Progenitor cell of endocrine pancreas (in vitro differentiated cells): ENCODE results near the gene NELFB. TPM values are rescaled to one million over a fixed set of nuclear protein-coding genes. Genes with fewer than 3 reads are reported as not detected.

ENCODE experiments used
- DNase-seq: peaks from one replicate; pipeline ENCODE4 v3.0.0; 2021; ENCODE audit warnings: low spot score; ENCODE audit not compliant: unreplicated experiment
- H3K27ac Mint-ChIP-seq: 2 replicates; pipeline ENCODE4 v1.8.0; 2021; ENCODE audit warnings: mild to moderate bottlenecking, moderate library complexity, mixed read lengths
- H3K27me3 Mint-ChIP-seq: 2 replicates; pipeline ENCODE4 v1.8.0; 2021; ENCODE audit warnings: mixed read lengths
- H3K36me3 Mint-ChIP-seq: 2 replicates; pipeline ENCODE4 v1.8.0; 2022; ENCODE audit warnings: mixed read lengths; ENCODE audit not compliant: insufficient read depth
- H3K4me1 Mint-ChIP-seq: 2 replicates; pipeline ENCODE4 v1.8.0; 2021; ENCODE audit warnings: low read depth, mixed read lengths
- H3K4me3 Mint-ChIP-seq: 2 replicates; pipeline ENCODE4 v1.8.0; 2021; ENCODE audit warnings: low read depth, mild to moderate bottlenecking, moderate library complexity, mixed read lengths
- H3K9me3 Mint-ChIP-seq: 2 replicates; pipeline ENCODE4 v1.8.0; 2021; ENCODE audit warnings: low read depth, mixed read lengths
- total RNA-seq: library from RNA; stranded (reverse); gene quantifications from 2 replicates; pipeline ENCODE4 v1.2.1, GENCODE V29; 2021
- TF ChIP-seq, protein P1 (sequence below): fragments of 200-600 bp; sonication (generic); IDR thresholded peaks from one replicate; pipeline ENCODE4 v1.5.0; 2021; ENCODE audit warnings: antibody characterized with exemption, mild to moderate bottlenecking; ENCODE audit not compliant: unreplicated experiment

Gene NELFB
- total RNA-seq, 1 donor from 2014 or later = 62.3 TPM

DNA sequence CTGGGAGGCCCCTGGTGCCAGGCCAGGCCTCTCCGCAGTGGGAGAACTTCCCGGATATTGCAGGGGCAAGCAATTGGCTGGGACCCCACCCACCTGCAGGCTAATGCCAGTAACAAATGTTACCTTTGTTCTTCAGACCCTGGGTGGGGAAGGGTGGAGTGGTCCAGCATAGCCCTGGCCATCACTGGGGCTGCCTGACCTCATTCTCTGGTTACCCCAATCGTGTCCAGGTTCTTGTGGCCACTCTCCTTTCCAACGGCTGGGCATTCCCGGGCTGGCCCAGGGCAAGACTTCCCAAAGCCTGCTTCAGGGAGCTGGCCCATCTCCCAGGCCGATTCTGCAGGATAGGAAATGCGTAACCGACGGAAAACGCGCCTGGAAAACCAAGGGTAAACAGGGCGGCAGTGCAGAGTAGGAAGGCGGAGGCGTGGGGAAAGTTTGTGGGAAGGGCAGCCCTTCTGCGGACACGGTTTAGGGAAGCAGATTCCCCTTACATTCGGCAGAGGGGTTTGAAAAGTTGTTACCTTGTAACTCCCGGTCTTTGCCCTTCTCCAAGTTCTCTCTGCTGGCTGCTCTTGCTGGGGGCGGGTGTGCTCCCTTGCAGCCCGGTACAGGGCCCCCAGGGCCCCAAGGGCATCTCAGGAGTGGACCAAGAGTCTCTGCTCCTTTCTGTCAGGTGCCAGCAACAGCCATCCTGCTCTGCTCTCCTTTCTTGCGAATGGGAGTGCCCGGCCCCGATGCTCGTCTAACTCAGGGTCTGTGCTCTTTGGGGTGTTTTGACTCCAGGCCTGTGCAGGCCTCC is 43.5 kb downstream of the NELFB start:
- Mint-ChIP-seq H3K9me3 (no peaks in the 10 kb centered on the region), H3K4me3 (peak overlapping the region; percentile 63), H3K36me3 (no peaks in the 10 kb centered on the region), H3K4me1 (peaks cover 42% of the 10 kb centered on the region), H3K27ac (peak overlapping the region; percentile 45), H3K27me3 (peaks cover 3% of the 10 kb centered on the region)
- TF ChIP-seq, protein P1, sequence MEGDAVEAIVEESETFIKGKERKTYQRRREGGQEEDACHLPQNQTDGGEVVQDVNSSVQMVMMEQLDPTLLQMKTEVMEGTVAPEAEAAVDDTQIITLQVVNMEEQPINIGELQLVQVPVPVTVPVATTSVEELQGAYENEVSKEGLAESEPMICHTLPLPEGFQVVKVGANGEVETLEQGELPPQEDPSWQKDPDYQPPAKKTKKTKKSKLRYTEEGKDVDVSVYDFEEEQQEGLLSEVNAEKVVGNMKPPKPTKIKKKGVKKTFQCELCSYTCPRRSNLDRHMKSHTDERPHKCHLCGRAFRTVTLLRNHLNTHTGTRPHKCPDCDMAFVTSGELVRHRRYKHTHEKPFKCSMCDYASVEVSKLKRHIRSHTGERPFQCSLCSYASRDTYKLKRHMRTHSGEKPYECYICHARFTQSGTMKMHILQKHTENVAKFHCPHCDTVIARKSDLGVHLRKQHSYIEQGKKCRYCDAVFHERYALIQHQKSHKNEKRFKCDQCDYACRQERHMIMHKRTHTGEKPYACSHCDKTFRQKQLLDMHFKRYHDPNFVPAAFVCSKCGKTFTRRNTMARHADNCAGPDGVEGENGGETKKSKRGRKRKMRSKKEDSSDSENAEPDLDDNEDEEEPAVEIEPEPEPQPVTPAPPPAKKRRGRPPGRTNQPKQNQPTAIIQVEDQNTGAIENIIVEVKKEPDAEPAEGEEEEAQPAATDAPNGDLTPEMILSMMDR = no peak
- DNase-seq = peak; percentile 14

DNA sequence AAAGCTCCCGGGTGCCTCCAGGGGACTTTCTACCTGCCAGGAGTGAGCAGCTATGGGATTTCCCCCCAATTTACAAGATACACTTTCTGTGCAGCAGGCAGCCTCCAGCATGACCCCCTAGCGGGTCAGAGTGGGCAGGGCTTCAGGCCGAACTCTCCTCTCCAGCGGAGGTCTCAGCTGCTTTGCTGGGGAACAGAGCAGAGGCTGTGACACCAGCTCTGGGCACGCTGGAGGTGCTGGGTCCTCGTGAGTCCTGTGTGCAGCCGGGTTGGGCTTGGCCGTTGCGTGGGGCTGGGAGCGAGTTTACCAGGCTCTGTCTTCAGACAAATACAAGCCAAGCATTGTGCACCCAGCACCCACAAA is 44.1 kb downstream of the NELFB start:
- Mint-ChIP-seq H3K36me3 (no peaks in the 10 kb centered on the region), H3K27me3 (peaks cover 3% of the 10 kb centered on the region), H3K27ac (peak overlapping the region; percentile 45), H3K4me1 (peaks cover 39% of the 10 kb centered on the region), H3K4me3 (peak overlapping the region; percentile 63), H3K9me3 (no peaks in the 10 kb centered on the region)
- TF ChIP-seq, protein P1 = peak; percentile 16
- DNase-seq = no peak

DNA sequence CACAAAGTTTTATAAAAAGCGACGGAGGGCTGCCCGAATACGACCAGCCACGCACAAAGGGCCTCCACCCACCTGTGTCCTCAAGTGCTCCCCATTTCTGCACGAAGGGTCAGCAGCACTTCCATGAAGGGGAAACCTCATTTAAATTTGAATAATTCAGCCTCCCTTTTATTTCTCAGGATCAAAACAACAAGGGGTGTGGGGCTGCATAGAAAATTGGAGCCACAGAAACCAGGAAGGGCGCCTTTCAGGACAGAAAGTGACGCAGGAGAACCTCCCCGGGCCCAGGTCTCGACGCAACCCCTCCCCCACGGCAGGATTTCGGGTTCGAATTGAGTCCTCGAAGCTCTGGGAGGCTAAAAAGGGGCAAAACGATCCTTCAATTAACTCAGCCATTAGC is 44.8 kb downstream of the NELFB start:
- DNase-seq = peak; percentile 11
- peak overlapping the region; percentile 89 for H3K27ac Mint-ChIP-seq
- no peaks in the 10 kb centered on the region for H3K36me3 Mint-ChIP-seq
- peaks cover 39% of the 10 kb centered on the region for H3K4me1 Mint-ChIP-seq
- H3K9me3 Mint-ChIP-seq = no peaks in the 10 kb centered on the region
- H3K27me3 Mint-ChIP-seq = peaks cover 3% of the 10 kb centered on the region
- TF ChIP-seq, protein P1 = no peak
- peak overlapping the region; percentile 90 for H3K4me3 Mint-ChIP-seq

DNA sequence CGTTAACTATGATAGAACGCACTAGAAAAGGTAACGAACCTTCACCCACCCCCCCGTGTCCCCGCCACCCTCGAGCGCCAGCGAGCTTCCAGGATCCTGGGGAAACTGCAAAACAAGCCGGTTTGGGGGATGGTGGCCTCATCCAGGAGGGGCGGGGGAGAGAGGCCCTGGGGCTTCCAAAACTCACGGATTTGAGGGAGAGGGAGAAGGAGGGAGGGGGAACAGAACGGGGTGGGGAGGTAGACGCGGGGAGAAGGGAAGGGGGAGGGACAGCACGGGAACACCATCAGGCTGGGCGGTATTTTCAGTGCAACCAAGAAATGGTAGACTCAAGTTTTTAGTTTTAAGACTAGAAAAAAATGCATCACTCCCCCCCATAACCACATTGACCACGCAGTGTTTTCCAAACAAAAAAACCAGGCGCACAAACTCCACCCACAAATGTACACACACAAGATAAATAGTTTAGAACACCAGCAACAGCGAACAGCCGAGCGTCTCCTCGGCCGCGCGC is 45.5 kb downstream of the NELFB start:
- Mint-ChIP-seq H3K4me3 (peak overlapping the region; percentile 90), H3K9me3 (no peaks in the 10 kb centered on the region), H3K36me3 (no peaks in the 10 kb centered on the region), H3K27me3 (peaks cover 3% of the 10 kb centered on the region), H3K27ac (peak overlapping the region; percentile 92), H3K4me1 (peaks cover 42% of the 10 kb centered on the region)
- TF ChIP-seq, protein P1 = no peak
- peak; percentile 15 for DNase-seq

GRCh38 chr9:137301081-137301947 is 46.2 kb downstream of the NELFB start:
- peak overlapping the region; percentile 90 for H3K4me3 Mint-ChIP-seq
- H3K27ac Mint-ChIP-seq = peak overlapping the region; percentile 92
- H3K4me1 Mint-ChIP-seq = peaks cover 42% of the 10 kb centered on the region
- DNase-seq = peak; percentile 54
- H3K9me3 Mint-ChIP-seq = no peaks in the 10 kb centered on the region
- no peaks in the 10 kb centered on the region for H3K36me3 Mint-ChIP-seq
- H3K27me3 Mint-ChIP-seq = peaks cover 3% of the 10 kb centered on the region
- TF ChIP-seq, protein P1 = peak; percentile 45
